Upper lobe of left lung (tissue), 4 donors: ENCODE data around the gene SIK3.

ENCODE experiments used
- POLR2A ChIP-seq, 4 donors: fragments of 450-650 bp; IDR thresholded peaks; one replicate each; pipeline ENCODE4 v1.5.1; 2016 to 2017; ENCODE audit warnings: antibody characterized with exemption in 4 of 4, mild to moderate bottlenecking in 2 of 4
- TF ChIP-seq, protein P1 (sequence below), 6 experiments: fragments of 450-650 bp in 4 of 6; fragments of 200-600 bp in 2 of 6; sonication (generic) in 2 of 6; IDR thresholded peaks; one replicate each; pipeline ENCODE4 v1.5.1; 2016 to 2019; ENCODE audit warnings: antibody characterized with exemption in 6 of 6

- TF ChIP-seq, protein P1, sequence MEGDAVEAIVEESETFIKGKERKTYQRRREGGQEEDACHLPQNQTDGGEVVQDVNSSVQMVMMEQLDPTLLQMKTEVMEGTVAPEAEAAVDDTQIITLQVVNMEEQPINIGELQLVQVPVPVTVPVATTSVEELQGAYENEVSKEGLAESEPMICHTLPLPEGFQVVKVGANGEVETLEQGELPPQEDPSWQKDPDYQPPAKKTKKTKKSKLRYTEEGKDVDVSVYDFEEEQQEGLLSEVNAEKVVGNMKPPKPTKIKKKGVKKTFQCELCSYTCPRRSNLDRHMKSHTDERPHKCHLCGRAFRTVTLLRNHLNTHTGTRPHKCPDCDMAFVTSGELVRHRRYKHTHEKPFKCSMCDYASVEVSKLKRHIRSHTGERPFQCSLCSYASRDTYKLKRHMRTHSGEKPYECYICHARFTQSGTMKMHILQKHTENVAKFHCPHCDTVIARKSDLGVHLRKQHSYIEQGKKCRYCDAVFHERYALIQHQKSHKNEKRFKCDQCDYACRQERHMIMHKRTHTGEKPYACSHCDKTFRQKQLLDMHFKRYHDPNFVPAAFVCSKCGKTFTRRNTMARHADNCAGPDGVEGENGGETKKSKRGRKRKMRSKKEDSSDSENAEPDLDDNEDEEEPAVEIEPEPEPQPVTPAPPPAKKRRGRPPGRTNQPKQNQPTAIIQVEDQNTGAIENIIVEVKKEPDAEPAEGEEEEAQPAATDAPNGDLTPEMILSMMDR (IDR thresholded peaks at IDR 0.05): no peak
- no peak for TF ChIP-seq POLR2A (IDR thresholded peaks at IDR 0.05)
Observed at GRCh38 chr11:116938471-116939070, 159.7 kb downstream of the SIK3 start.
